Calu3 (cell line): ENCODE measurements around the gene PLSCR4. TPM values are rescaled to one million over a fixed set of nuclear protein-coding genes. Genes with fewer than 3 reads are reported as not detected.
"Not testable (repeated sequence)": the region's sequence is repeated elsewhere in the genome, so short reads cannot be mapped to it uniquely, and the experiment has no call there.

Experiments
- Bru-seq: library from RNA; stranded (reverse); fragments of 400-500 nt; gene quantifications from one replicate; lab custom pipeline; 2021; lab: Mats Ljungman, UMichigan
- BruChase-seq, 2 experiments: library from RNA; stranded (reverse); fragments of 400-500 nt; gene quantifications; one replicate each; lab custom pipeline; 2021; lab: Mats Ljungman, UMichigan
- BruUV-seq: library from RNA; stranded (reverse); fragments of 400-500 nt; replicated peaks from 2 replicates; lab custom pipeline; 2021; lab: Mats Ljungman, UMichigan
- CTCF ChIA-PET: fragments of 300-600 bp; sonication (Branson Sonifier 250); formaldehyde crosslinking; loops from one replicate; lab custom pipeline; 2022; ENCODE audit warnings: antibody characterized with exemption; lab: Charles Lee
- DNase-seq: peaks from one replicate; pipeline ENCODE4 v3.0.0; 2022
- H3K27ac Mint-ChIP-seq: one replicate; pipeline ENCODE4 v1.8.0; 2022; ENCODE audit warnings: mixed read lengths; ENCODE audit not compliant: unreplicated experiment
- H3K27me3 Mint-ChIP-seq: one replicate; pipeline ENCODE4 v1.8.0; 2022; ENCODE audit warnings: mixed read lengths; ENCODE audit not compliant: unreplicated experiment
- H3K36me3 Mint-ChIP-seq: one replicate; pipeline ENCODE4 v1.8.0; 2022; ENCODE audit warnings: mild to moderate bottlenecking, moderate library complexity, mixed read lengths; ENCODE audit not compliant: insufficient read depth, unreplicated experiment
- H3K4me1 Mint-ChIP-seq: one replicate; pipeline ENCODE4 v1.8.0; 2022; ENCODE audit warnings: mild to moderate bottlenecking, low read depth, mixed read lengths; ENCODE audit not compliant: unreplicated experiment
- H3K4me3 Mint-ChIP-seq: one replicate; pipeline ENCODE4 v1.8.0; 2022; ENCODE audit warnings: mild to moderate bottlenecking, low read depth, moderate library complexity, mixed read lengths; ENCODE audit not compliant: unreplicated experiment
- H3K9me3 Mint-ChIP-seq: one replicate; pipeline ENCODE4 v1.8.0; 2022; ENCODE audit warnings: low read depth, mixed read lengths; ENCODE audit not compliant: unreplicated experiment
- CTCF ChIP-seq: fragments of 200-600 bp; IDR thresholded peaks from one replicate; pipeline ENCODE4 v1.8.0; 2022; ENCODE audit warnings: antibody characterized with exemption; ENCODE audit not compliant: unreplicated experiment
- intact Hi-C: fragments of 100-400 bp; cut with micrococcal nuclease; formaldehyde crosslinking; loops from one replicate; pipeline ENCODE4 v1.10.0; 2022; ENCODE audit not compliant: unreplicated experiment
- long read RNA-seq: library from polyadenylated mRNA; stranded (forward); transcript quantifications from one replicate; pipeline ENCODE4 v2.0.0, GENCODE V29; 2022
- total RNA-seq: library from RNA; stranded (reverse); gene quantifications from 2 replicates; pipeline ENCODE4 v1.2.3, GENCODE V29; 2022

PLSCR4 gene
- total RNA-seq (6.3 and 10.2 TPM in 2 replicates), Bru-seq, nascent RNA (percentile 55 among the genes with signal in this experiment), BruChase-seq, experiment 1, labeled RNA remaining after a 6-hour chase (percentile 50 among the genes with signal in this experiment), BruChase-seq, experiment 2, labeled RNA remaining after a 2-hour chase (percentile 60 among the genes with signal in this experiment)
- long read RNA-seq, partial matches to known transcripts: 1 of 10 reads
- long read RNA-seq, other reads (novel, unspliced or antisense): 5 of 10 reads

GRCh38 chr3:146250449-146251382, at the start of gene PLSCR4:
TSS of gene PLSCR4 (minus strand) at chr3:146251105. CDS start at chr3:146222071, 29,034 bp downstream.
- no TSS peak for BruUV-seq
- TF ChIP-seq CTCF: no peak
- Mint-ChIP-seq H3K4me1 (no peaks in the 10 kb centered on the region), H3K36me3 (peaks cover 17% of the 10 kb centered on the region), H3K27ac (peak within 1 kb of the TSS; percentile 73), H3K27me3 (no peaks in the 10 kb centered on the region), H3K4me3 (peak within 1 kb of the TSS; percentile 91), H3K9me3 (no peaks in the 10 kb centered on the region)
- intact Hi-C loops: loop anchor here (2.0 kb wide), 1 partner anchor 62 kb away; no protein-coding TSS in a partner anchor
- peak; percentile 77 for DNase-seq
- CTCF ChIA-PET: no interaction called here

GRCh38 chr3:146293401-146293800, 42.5 kb upstream of the PLSCR4 start:
- H3K4me1 Mint-ChIP-seq, H3K36me3 Mint-ChIP-seq, H3K27me3 Mint-ChIP-seq, DNase-seq, H3K9me3 Mint-ChIP-seq, H3K4me3 Mint-ChIP-seq, BruUV-seq, H3K27ac Mint-ChIP-seq: not testable (repeated sequence)
- CTCF ChIA-PET: interaction anchor here (0.7 kb wide), 1 partner anchor 362 kb away, joined by 5 read pairs; no protein-coding TSS in a partner anchor
- intact Hi-C loops: loop anchor here (5.0 kb wide), 1 partner anchor 46 kb away; no protein-coding TSS in a partner anchor

GRCh38 chr3:146283781-146284445, 33.0 kb upstream of the PLSCR4 start:
- CTCF ChIA-PET: interaction anchor here (0.9 kb wide), 1 partner anchor 43 kb away, joined by 3 read pairs; no protein-coding TSS in a partner anchor
- H3K27me3 Mint-ChIP-seq: no peaks in the 10 kb centered on the region
- no peaks in the 10 kb centered on the region for H3K36me3 Mint-ChIP-seq

DNA sequence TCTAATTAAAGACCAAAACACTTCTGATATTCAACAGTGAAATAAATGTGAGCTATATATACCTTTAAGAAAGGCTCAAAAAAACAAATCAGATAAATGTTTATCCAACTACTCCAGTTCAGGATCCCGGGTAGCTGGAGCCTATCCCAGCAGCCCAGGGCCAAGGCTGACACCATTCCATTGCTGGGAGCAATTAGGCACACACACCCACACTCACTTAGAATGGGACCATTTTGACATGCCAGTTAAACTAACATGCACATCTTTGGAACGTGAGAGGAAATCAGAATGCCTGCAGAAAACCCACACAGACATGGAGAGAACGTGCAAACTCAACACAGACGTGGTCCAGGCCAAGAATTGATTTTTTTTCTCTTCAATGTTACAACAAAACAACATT, 30.0 kb upstream of the PLSCR4 start:
- Mint-ChIP-seq H3K4me1 (peaks cover 15% of the 10 kb centered on the region), H3K4me3 (no peak overlapping the region), H3K27ac (no peak overlapping the region), H3K36me3 (no peaks in the 10 kb centered on the region), H3K9me3 (peaks cover 2% of the 10 kb centered on the region), H3K27me3 (no peaks in the 10 kb centered on the region)
- CTCF ChIA-PET: no interaction called here
- intact Hi-C loops: no loop called here
- TF ChIP-seq CTCF: no peak
- no peak for DNase-seq
- no TSS peak for BruUV-seq

More at GRCh38 chr3:146283781-146284445, 33.0 kb upstream of the PLSCR4 start:
- Mint-ChIP-seq H3K9me3 (peaks cover 2% of the 10 kb centered on the region), H3K27ac (no peak overlapping the region), H3K4me1 (peaks cover 15% of the 10 kb centered on the region), H3K4me3 (no peak overlapping the region)
- BruUV-seq: no TSS peak
- no peak for DNase-seq
- intact Hi-C loops: no loop called here
- no peak for TF ChIP-seq CTCF
